Tibial nerve (tissue), 4 donors: Measurements from ENCODE around the gene ISOC2. TPM values are rescaled to one million over a fixed set of nuclear protein-coding genes. Genes with fewer than 3 reads are reported as not detected.

Experiments used
- DNase-seq, 2 donors: peaks; one replicate each; pipeline ENCODE4 v3.0.0-alpha.2; 2019; ENCODE audit warnings: low spot score in 2 of 2
- H3K27ac ChIP-seq, 4 donors: fragments of 200-600 bp; sonication (generic) in 3 of 4; one replicate each; pipeline ENCODE4 v1.5.1; 2017 to 2019; ENCODE audit warnings: mild to moderate bottlenecking in 1 of 4
- H3K27me3 ChIP-seq, 2 donors: fragments of 200-600 bp; sonication (generic) in 1 of 2; one replicate each; pipeline versions ENCODE4 v1.5.1 to v1.6.0; 2017 to 2019
- H3K36me3 ChIP-seq, 3 donors: fragments of 200-600 bp; sonication (generic); one replicate each; pipeline ENCODE4 v1.5.1; 2018 to 2019
- H3K4me1 ChIP-seq, 4 donors: fragments of 200-600 bp; sonication (generic) in 3 of 4; one replicate each; pipeline ENCODE4 v1.5.1; 2017 to 2019
- H3K4me3 ChIP-seq, 4 donors: fragments of 200-600 bp; sonication (generic) in 3 of 4; one replicate each; pipeline ENCODE4 v1.5.1; 2017 to 2019; ENCODE audit warnings: mild to moderate bottlenecking in 1 of 4, moderate library complexity in 1 of 4
- H3K9me3 ChIP-seq, 4 donors: fragments of 200-600 bp; sonication (generic) in 3 of 4; one replicate each; pipeline ENCODE4 v1.5.1; 2017 to 2019
- CTCF ChIP-seq, 5 experiments: fragments of 200-600 bp in 3 of 5; fragments of 450-650 bp in 2 of 5; sonication (generic) in 3 of 5; IDR thresholded peaks; one replicate each; pipeline ENCODE4 v1.5.1; 2016 to 2019; ENCODE audit warnings: antibody characterized with exemption in 5 of 5, mild to moderate bottlenecking in 3 of 5, moderate library complexity in 2 of 5
- EP300 ChIP-seq, 2 donors: sonication (generic); formaldehyde crosslinking; IDR thresholded peaks; one replicate each; pipeline ENCODE4 v1.6.1; 2017; ENCODE audit warnings: antibody characterized with exemption in 2 of 2, mild to moderate bottlenecking in 1 of 2
- POLR2A ChIP-seq, 2 donors: fragments of 450-650 bp; IDR thresholded peaks; one replicate each; pipeline ENCODE4 v1.6.1; 2017; ENCODE audit warnings: antibody characterized with exemption in 2 of 2, mild to moderate bottlenecking in 2 of 2, moderate library complexity in 2 of 2
- WGBS, 2 donors: methylation state at CpG; one replicate each; pipeline ENCODE4 v1.1.5; 2018; 5-methylcytosine and 5-hydroxymethylcytosine counted together
- total RNA-seq, 4 donors: library from RNA; depleted of rRNA; stranded (reverse); fragments of >200 nt; gene quantifications; one replicate each; pipeline ENCODE4 v1.1.0, GENCODE V29; 2016

ISOC2 gene
- total RNA-seq, 4 donors from 2014 or later: 38.0 to 80.4 (median 65.9) TPM

DNA sequence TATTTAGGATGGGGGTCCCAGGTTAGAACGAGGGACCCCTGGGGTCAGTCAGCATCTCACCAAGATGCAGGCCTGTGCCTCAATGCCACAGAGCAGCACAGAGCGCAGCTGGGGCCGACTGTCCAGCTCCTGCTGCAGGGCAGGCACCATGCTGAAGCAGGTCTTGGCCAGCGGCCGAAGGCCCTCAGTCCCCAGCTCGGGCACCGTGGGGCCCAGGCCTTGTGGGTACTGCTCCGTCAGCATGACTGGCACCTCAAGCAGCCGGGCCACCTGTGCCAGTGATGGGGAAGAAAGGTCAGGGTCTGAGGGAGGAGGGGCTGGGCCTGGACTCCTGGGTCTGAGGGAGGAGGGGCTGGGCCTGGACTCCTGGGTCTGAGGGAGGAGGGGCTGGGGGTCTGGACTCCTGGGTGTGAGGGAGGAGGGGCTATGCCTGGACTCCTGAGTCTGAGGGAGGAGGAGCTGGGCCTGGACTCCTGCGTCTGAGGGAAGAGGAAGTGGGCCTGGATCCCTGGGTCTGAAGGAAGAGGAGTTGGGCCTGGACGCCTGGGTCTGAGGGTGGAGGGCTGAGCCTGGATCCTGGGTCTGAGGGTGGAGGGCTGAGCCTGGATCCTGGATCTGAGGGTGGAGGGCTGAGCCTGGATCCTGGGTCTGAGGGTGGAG lies 5.7 kb downstream of the ISOC2 start:
- no peak overlapping the region for H3K27ac ChIP-seq
- TF ChIP-seq POLR2A (IDR thresholded peaks at IDR 0.05): no peak
- no peak for TF ChIP-seq EP300 (IDR thresholded peaks at IDR 0.05)
- no peak for TF ChIP-seq CTCF (IDR thresholded peaks at IDR 0.05)
- no peak overlapping the region for H3K4me3 ChIP-seq
- H3K9me3 ChIP-seq: no peaks in the 10 kb centered on the region
- H3K4me1 ChIP-seq: peaks cover 0 to 40% (median 20%) of the 10 kb centered on the region in 4 donors
- H3K27me3 ChIP-seq: peaks cover 0 to 20% of the 10 kb centered on the region in 2 donors
- WGBS, 2 donors: 83 to 89% methylated on average over 11 of the region's 11 CpGs
- DNase-seq: no peak
- peaks cover 0 to 31% (median 0%) of the 10 kb centered on the region in 3 donors for H3K36me3 ChIP-seq

GRCh38 chr19:55454787-55455243 lies 6.6 kb downstream of the ISOC2 start:
- TF ChIP-seq EP300 (IDR thresholded peaks at IDR 0.05) (no peak), POLR2A (IDR thresholded peaks at IDR 0.05) (no peak), CTCF (IDR thresholded peaks at IDR 0.05) (peak; percentile 44 to 65 (median 47))
- Histone ChIP-seq H3K27ac (peak overlapping the region in 1 of 4 donors; percentile 24), H3K36me3 (peaks cover 0 to 31% (median 0%) of the 10 kb centered on the region in 3 donors), H3K27me3 (peaks cover 0 to 26% of the 10 kb centered on the region in 2 donors), H3K4me3 (no peak overlapping the region), H3K4me1 (peaks cover 0 to 31% (median 18%) of the 10 kb centered on the region in 4 donors), H3K9me3 (no peaks in the 10 kb centered on the region)
- no peak for DNase-seq
- WGBS, 2 donors: 70 to 72% methylated on average over 13 to 14 of the region's 14 CpGs

DNA sequence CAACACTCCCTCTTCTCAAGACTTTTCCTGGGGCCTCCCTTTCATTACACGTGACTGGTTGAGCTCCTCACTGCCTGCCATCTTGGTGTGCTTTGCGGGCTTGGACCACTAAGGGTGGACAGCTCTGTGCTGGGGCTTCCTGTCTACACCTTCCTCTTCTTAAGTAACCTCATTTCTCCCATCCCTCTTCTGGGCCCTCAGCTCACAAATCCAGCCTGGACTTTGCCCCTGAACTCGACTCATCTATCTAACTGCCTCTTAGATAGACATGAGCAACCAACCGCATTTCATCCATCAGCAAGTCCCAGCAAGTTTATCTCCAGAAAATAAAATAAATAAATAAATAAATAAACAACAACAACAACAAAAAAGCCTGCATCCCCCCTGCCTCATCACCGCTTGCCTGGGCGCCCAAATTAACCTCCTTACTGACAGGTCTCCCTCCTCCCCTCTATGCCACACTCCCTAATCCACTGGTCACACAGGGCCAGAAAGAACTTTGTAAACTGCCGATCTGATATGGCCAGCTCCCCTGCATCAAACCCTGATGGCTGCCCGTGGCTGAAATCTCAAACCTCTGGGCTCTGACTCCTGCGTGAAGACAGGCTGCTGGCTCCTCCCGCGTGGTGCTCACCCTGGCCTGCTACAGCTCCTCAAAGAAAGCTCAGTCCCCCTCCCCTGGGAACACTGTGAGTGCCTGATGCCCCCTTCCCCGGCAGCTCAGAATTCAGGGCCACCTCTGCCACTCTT lies 7.8 kb downstream of the ISOC2 start:
- peaks cover 0 to 35% of the 10 kb centered on the region in 2 donors for H3K27me3 ChIP-seq
- peak overlapping the region in 1 of 4 donors; percentile 67 for H3K27ac ChIP-seq
- H3K36me3 ChIP-seq: peaks cover 0 to 31% (median 0%) of the 10 kb centered on the region in 3 donors
- TF ChIP-seq EP300 (IDR thresholded peaks at IDR 0.05) (no peak), POLR2A (IDR thresholded peaks at IDR 0.05) (no peak), CTCF (IDR thresholded peaks at IDR 0.05) (no peak)
- WGBS, 2 donors: 88 to 93% methylated on average over 12 of the region's 12 CpGs
- no peak overlapping the region for H3K4me3 ChIP-seq
- no peak for DNase-seq
- peaks cover 0 to 25% (median 14%) of the 10 kb centered on the region in 4 donors for H3K4me1 ChIP-seq
- H3K9me3 ChIP-seq: no peaks in the 10 kb centered on the region

- peak; percentile 43 to 56 for DNase-seq
- Histone ChIP-seq H3K36me3 (peaks cover 0 to 31% (median 0%) of the 10 kb centered on the region in 3 donors), H3K27ac (peak overlapping the region in 1 of 4 donors; percentile 67), H3K27me3 (peaks cover 0 to 35% of the 10 kb centered on the region in 2 donors), H3K4me3 (peak overlapping the region in 3 of 4 donors; percentile 10 to 53 (median 38)), H3K9me3 (no peaks in the 10 kb centered on the region), H3K4me1 (peaks cover 0 to 25% (median 14%) of the 10 kb centered on the region in 4 donors)
- 8 to 9% methylated on average over 14 to 16 of the region's 34 CpGs for WGBS, 2 donors
- no peak for TF ChIP-seq POLR2A (IDR thresholded peaks at IDR 0.05)
- TF ChIP-seq EP300 (IDR thresholded peaks at IDR 0.05): no peak
- TF ChIP-seq CTCF (IDR thresholded peaks at IDR 0.05): peak in 1 of 5 experiments; percentile 29
Measured at GRCh38 chr19:55452749-55453346, 8.6 kb downstream of the ISOC2 start.
